ENCODE data around the gene LPCAT2. TPM values are rescaled to one million over a fixed set of nuclear protein-coding genes. Genes with fewer than 3 reads are reported as not detected.

LPCAT2 gene
- total and polyA plus RNA-seq, 2 experiments from 2014 or later: 7.8 to 23.8 TPM

DNA sequence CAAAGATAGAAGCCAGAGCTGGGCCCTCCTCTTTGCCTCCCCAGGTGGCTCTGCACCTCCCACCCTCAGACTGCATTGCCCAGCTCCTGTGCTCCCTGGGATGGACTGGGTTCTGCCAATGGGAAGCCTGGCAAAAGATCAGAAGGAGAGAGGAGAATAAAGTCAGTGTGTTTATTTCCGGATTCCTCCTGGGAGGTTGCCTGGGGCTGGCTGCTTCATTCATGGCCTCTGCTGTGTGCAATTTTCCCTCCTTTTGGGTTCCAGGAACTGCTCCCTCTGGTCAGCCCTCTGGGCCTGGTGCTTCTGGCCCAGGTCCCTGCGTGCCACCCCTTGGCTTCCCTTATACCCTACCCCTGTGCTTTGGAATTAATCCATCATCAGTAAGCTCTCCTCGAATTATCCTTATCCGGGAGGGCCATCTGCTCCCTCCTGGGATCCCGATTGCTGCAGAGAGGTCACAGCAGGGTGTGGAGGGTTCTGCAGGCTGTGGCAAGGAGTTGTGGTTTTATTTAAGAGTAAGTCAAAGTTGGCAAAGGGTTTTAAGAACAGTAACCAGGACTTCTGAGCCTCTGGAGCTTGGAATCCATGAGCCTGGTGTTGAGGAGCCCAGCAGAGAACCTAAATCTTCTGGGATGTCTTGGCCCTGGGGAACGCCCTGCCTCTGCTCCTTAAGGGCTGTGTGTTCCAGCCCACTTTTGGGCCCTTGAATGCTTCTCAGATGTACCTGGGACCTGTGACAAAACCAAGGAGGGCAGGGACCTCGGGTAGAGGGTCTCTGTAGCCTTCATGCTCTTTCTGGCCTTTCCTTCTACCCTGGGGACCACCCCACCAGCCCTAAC is 38.1 kb upstream of the LPCAT2 start (continued):
- TF ChIP-seq, protein P1, sequence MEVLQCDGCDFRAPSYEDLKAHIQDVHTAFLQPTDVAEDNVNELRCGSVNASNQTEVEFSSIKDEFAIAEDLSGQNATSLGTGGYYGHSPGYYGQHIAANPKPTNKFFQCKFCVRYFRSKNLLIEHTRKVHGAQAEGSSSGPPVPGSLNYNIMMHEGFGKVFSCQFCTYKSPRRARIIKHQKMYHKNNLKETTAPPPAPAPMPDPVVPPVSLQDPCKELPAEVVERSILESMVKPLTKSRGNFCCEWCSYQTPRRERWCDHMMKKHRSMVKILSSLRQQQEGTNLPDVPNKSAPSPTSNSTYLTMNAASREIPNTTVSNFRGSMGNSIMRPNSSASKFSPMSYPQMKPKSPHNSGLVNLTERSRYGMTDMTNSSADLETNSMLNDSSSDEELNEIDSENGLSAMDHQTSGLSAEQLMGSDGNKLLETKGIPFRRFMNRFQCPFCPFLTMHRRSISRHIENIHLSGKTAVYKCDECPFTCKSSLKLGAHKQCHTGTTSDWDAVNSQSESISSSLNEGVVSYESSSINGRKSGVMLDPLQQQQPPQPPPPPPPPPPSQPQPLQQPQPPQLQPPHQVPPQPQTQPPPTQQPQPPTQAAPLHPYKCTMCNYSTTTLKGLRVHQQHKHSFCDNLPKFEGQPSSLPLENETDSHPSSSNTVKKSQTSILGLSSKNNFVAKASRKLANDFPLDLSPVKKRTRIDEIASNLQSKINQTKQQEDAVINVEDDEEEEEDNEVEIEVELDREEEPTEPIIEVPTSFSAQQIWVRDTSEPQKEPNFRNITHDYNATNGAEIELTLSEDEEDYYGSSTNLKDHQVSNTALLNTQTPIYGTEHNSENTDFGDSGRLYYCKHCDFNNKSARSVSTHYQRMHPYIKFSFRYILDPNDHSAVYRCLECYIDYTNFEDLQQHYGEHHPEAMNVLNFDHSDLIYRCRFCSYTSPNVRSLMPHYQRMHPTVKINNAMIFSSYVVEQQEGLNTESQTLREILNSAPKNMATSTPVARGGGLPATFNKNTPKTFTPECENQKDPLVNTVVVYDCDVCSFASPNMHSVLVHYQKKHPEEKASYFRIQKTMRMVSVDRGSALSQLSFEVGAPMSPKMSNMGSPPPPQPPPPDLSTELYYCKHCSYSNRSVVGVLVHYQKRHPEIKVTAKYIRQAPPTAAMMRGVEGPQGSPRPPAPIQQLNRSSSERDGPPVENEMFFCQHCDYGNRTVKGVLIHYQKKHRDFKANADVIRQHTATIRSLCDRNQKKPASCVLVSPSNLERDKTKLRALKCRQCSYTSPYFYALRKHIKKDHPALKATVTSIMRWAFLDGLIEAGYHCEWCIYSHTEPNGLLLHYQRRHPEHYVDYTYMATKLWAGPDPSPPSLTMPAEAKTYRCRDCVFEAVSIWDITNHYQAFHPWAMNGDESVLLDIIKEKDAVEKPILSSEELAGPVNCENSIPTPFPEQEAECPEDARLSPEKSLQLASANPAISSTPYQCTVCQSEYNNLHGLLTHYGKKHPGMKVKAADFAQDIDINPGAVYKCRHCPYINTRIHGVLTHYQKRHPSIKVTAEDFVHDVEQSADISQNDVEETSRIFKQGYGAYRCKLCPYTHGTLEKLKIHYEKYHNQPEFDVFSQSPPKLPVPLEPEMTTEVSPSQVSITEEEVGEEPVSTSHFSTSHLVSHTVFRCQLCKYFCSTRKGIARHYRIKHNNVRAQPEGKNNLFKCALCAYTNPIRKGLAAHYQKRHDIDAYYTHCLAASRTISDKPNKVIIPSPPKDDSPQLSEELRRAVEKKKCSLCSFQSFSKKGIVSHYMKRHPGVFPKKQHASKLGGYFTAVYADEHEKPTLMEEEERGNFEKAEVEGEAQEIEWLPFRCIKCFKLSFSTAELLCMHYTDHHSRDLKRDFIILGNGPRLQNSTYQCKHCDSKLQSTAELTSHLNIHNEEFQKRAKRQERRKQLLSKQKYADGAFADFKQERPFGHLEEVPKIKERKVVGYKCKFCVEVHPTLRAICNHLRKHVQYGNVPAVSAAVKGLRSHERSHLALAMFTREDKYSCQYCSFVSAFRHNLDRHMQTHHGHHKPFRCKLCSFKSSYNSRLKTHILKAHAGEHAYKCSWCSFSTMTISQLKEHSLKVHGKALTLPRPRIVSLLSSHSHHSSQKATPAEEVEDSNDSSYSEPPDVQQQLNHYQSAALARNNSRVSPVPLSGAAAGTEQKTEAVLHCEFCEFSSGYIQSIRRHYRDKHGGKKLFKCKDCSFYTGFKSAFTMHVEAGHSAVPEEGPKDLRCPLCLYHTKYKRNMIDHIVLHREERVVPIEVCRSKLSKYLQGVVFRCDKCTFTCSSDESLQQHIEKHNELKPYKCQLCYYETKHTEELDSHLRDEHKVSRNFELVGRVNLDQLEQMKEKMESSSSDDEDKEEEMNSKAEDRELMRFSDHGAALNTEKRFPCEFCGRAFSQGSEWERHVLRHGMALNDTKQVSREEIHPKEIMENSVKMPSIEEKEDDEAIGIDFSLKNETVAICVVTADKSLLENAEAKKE (CRISPR knock-in tag; IDR thresholded peaks at IDR 0.05): no peak
- TF ChIP-seq NANOG (IDR thresholded peaks at IDR 0.05; ENCODE audit: borderline replicate concordance) (no peak), EZH2 (IDR thresholded peaks at IDR 0.05; ENCODE audit: low read depth, unreplicated experiment) (no peak), CREB1 (CRISPR knock-in tag; IDR thresholded peaks at IDR 0.05; ENCODE audit: low read depth) (no peak), JUNB (IDR thresholded peaks at IDR 0.05; ENCODE audit: unreplicated experiment) (no peak)

DNA sequence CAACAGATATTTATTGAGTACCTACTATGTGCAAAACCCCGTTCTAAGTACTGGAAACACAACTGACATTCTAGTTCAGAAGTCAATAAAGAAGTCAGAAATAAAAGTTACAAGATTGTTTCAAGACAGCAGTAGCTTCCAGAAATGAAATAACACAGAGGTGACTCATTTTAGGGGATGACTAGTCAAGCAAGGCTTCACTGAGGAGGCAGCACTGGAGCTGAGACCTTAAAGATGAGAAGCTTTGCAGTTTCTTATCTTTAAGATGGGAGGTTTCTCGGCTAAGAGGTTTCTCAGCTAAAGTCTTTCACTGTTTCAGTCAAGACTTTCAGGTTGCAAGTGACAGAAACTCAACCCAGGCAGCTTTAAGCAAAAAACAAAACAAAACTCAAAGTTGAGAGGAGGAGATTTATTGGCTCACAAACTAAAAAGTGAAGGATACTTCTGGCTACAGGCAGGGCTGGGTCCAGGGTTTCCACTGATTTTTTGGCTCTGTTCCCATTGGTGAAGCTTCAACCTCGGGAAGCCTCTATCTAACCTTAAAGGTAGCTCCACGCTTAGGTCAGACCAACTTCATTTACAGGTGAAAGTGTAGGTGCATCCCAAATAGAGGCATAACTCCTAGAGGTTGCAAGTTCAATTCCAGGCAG is 37.3 kb upstream of the LPCAT2 start:
- no peaks in the 10 kb centered on the region for H4K20me1 ChIP-seq (replicated peaks; ENCODE audit: insufficient read depth)
- peaks cover 15% of the 10 kb centered on the region for H3K27me3 Mint-ChIP-seq (ENCODE audit: insufficient read depth, low read depth, poor library complexity)
- no peak overlapping the region for H3K27ac ChIP-seq (ENCODE audit: low read depth)
- no peak overlapping the region for H3K4me2 ChIP-seq
- ATAC-seq (no peak), DNase-seq (ENCODE audit: low spot score) (no peak)
- H3K4me1 Mint-ChIP-seq: peaks cover 15% of the 10 kb centered on the region
- H3K36me3 Mint-ChIP-seq (ENCODE audit: low read depth): no peaks in the 10 kb centered on the region; the same call in 2 of the 3 replicates
- no peaks in the 10 kb centered on the region; the same call in 2 of the 3 replicates for H3K9me3 Mint-ChIP-seq
- no peak for TF ChIP-seq ZNF114 (CRISPR knock-in tag; IDR thresholded peaks at IDR 0.05)
- TF ChIP-seq, protein P1 (CRISPR knock-in tag; IDR thresholded peaks at IDR 0.05): no peak
- no peak overlapping the region for H3K27ac Mint-ChIP-seq
- H3K36me3 ChIP-seq (ENCODE audit: insufficient read depth): no peaks in the 10 kb centered on the region
- H3K4me3 Mint-ChIP-seq: no peak overlapping the region
- H3K79me2 ChIP-seq (replicated peaks; ENCODE audit: insufficient read depth): no peaks in the 10 kb centered on the region
- H3K27me3 ChIP-seq (ENCODE audit: insufficient read depth): peaks cover 23% of the 10 kb centered on the region
- no peak overlapping the region for H2AFZ ChIP-seq
- H3K4me3 ChIP-seq: no peak overlapping the region
- H3K4me1 ChIP-seq (ENCODE audit: insufficient read depth): peaks cover 8% of the 10 kb centered on the region; the same call in 1 of the 2 replicates
- H3K9me2 ChIP-seq (ENCODE audit: insufficient read depth): no peaks in the 10 kb centered on the region
- no peaks in the 10 kb centered on the region for H3F3A ChIP-seq (replicated peaks; ENCODE audit: low read depth)
